Measurements from ENCODE around the gene RPS4Y2. TPM values are rescaled to one million over a fixed set of nuclear protein-coding genes. Genes with fewer than 3 reads are reported as not detected.

Gene RPS4Y2
- 1.3 TPM in 1 of 2 replicates, not detected in the other for total RNA-seq (2014; rRNA removed; shearing (Covaris generic))

DNA sequence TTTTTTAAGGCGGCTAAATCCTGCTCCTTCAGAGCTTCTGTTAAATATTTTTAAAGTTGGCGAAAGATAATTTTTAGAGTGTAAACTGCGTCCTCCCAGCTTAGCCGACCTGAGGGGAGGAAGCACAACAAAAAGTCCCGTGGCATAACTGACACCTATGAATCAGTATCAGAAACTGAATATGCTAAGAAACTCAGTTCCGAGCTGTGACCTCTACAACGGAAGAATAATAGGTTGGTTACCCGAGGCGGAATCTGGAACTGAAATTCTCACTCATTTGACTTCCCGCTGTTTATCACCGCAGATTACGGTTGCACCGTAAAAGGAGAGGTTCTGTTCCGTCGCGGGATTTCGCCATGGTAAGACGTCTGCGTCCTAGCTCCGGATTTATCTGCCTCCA lies at the start of gene RPS4Y2:
TSS of gene RPS4Y2 (plus strand) at position 301 of the 400 bp plus-strand sequence. CDS start at position 357, 56 bp downstream.
- no peak for DNase-seq (ENCODE audit: low read depth)

DNA sequence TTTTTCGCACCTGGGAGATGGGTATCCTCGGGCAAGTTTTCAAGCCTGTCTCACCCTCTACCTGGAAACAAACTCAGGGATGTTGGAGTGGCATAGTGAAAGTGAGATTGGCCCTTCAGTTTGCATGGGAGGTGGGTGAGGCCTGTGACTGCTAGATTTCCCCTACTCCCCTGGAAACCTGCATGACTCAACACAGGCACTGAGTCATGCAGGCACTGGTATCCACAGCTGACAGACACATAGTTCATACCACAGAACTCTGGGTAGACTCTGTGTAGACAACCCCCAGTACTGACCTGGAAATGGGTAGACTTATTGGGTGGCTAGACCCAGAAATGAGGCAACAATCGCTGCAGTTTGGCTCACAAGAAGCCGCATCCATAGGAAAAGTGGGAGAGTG lies 41.5 kb upstream of the RPS4Y2 start:
- no peak for DNase-seq (ENCODE audit: low read depth)

DNA sequence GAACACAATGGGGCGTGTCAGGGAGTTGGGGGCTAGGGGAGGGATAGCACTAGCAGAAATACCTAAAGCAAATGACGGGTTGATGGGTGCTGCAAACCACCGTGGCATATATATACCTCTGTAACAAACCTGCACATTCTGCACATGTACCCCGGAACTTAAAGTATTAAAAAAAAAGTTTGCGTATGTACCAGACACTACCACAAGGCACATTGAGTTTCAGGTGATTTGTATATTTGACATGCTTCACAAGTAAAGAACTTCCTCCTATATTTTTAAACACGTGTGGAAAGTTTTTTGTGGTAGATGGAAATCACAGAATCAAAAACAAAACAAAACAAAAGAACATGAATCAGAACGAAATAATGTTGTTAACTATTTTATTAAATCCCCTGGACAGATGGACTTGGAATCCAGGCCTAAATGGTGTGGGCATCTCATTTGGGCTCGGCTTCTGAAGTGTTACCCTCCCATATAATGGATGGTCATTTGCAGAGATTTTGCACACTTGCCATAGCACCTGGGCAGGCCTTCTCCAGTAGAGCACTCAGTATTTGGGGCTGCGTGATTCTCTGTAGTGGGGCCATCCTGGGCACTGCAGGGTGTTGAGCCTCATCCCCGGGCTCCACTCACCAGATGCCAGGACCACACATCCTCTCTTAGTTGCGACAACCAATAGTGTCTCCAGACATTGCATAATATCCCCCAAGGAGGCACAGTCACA lies 29.6 kb upstream of the RPS4Y2 start:
- DNase-seq (ENCODE audit: low read depth) = no peak

DNA sequence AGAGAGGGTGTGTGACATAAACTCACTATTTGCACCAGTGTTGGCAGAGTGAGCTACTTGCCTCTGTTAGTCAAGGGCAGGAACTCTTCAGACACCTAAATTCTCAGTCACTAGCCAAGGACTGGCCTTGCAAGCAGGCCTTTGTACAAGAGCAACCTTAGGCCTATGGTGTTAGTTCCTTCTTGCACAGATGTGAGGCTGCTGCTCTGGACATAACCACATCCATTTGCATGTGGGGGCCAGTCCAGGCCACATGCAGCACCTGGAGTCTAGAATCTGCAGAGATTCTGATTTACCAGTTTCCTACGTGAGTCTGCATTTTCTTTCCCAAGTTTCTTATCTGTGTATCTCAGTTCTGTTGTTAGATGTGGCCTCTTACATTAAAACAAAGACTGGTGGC lies 20.7 kb upstream of the RPS4Y2 start:
- DNase-seq (ENCODE audit: low read depth) = no peak

DNA sequence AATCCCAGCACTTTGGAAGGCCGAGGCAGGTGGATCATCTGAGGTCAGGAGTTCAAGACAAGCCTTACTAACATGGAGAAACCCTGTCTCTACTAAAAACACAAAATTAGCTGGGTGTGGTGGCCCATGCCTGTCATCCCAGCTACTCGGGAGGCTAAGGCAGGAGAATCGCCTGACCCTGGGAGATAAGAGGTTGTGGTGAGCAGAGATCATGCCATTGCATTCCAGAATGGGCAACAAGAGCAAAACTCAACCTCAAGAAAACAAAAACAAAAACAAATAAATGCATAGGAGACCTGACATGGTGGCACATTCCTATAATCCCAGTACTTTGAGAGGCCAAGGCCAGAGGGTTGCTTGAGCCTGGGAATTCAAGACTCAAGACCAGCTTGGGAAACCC lies 16.1 kb upstream of the RPS4Y2 start:
- no peak for DNase-seq (ENCODE audit: low read depth)

DNA sequence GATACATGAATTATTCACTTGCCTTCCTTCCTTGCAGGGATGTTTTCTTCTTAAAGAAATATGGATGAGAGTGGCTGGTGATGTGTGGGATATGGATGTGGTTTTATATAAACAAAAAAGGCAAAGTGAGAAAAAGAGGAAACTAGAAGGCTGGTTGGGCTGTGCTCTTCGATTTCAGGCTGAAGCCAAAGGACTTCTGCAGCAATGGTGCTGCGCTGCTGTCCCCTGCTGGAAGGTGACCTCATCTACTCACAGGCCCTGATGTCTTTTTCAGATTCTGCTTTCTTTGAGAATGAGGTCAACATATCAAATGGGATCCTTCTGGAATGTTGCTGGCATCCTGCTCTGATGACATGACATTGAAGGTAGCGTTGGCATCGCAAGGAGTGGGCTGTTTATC lies 15.3 kb upstream of the RPS4Y2 start:
- no peak for DNase-seq (ENCODE audit: low read depth)

DNA sequence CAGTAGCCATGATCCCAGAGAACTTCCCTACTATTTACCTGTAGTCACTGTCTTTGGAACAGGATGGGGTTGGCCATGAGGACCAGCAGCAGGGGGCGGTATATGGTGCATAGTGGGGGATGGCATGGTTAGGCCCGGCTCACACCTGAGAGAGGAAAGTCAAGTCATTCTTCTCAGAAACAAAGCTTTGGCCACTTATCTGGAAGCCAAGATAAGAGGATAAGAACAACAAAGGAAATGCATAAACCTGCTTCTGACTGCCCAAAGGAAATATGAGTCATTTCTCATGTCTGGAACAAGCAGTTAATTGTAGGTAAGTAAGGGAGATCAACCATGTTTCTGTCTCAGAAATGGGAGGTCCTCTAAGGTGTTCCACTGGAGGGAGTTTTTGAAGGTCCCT lies 10.8 kb upstream of the RPS4Y2 start:
- DNase-seq (ENCODE audit: low read depth) = no peak

DNA sequence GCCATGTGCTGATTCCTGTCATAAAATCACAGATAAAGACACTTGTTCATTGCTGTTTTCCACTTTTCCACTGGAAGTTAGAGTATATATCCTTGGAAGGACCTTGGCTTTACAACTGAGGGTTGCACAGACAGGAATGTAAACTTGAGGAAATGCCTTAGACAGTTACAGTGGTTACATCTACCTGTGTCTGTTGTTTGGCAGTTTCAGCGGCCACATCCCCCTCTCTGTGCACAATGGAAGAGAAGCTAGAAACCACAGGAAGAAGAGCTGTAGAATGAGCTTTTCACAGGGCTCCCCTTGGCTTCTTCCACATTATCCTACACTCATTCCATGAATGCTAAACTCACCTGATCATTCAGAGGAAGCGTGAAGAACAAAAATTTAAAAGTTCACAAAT lies 9.0 kb upstream of the RPS4Y2 start:
- DNase-seq (ENCODE audit: low read depth) = no peak

DNA sequence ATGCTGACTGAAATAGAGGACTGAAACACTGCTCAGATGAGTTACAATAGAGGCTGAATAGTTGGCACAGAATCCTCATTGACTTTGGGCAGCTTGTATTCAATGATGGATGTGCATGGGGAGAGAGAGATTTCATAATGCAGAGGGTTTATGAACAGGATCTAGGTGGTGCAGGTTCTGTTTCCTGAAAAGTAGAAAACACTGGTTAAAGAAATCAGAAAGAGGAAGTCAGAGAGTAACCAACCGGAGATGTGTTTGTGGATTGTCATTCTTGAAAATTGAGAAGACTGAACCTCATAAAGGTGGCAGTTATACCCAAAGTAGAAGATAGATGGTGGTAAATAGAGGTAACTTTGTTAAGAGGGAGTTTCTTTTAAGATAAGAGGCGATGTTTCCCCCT lies 8.0 kb downstream of the RPS4Y2 start:
- DNase-seq (ENCODE audit: low read depth) = no peak

DNA sequence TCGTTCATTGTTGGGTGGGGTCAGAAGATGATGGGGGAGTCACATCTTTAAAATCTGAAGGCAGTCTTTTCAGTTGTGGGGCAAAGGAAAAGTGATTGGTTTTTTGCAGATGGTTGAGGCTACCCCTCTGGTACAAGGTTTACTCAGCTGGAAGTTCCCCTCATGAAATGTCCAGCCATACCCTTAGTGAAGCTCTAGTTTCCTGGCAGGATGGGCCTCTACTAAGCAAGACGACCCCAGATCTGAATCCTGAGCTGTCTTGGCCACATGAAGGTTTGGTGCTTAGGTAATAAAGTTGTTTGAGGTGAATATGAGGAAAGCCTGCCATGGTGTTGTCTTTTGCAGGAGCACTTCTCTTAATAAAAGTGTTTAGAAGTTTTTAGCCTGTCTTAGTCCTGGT lies 9.2 kb downstream of the RPS4Y2 start:
- no peak for DNase-seq (ENCODE audit: low read depth)

DNA sequence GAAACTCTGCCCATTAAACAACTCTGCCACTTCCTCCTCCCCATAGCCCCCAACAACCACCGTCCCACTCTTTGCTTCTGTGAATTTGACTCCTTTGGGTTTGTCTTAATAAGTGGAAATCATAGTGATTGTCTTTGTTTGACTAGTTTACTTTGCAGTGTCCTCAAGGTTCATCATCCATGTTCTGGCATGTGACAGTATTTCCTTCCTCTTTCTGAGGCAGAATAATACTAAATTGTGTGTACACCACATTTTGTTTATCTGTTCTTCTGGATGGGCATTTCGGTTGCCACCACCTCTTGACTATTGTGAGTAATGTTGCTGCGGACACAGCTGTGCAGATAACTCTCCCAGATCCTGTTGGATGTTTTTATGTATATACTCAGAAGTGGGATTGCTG lies 14.8 kb downstream of the RPS4Y2 start:
- no peak for DNase-seq (ENCODE audit: low read depth)

DNA sequence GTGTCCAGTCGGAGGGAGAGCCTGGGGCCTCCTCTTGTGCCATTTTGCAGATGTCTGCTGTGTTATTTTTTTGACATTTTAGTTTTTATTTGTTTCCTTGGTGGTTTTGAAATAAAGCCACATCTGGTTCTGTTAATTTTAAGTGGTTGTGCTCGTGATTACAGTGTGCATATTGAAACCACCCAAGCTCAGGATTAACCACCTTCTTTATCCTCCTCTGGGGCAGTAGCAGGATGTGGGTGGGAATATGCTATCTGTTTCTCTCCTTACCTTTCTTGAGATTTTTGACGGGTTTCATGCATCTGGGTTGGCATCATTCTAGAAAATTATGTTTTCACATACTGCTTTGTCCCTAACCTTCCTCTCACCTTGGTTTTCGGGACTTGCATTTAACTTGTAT lies 20.2 kb downstream of the RPS4Y2 start:
- no peak for DNase-seq (ENCODE audit: low read depth)

DNA sequence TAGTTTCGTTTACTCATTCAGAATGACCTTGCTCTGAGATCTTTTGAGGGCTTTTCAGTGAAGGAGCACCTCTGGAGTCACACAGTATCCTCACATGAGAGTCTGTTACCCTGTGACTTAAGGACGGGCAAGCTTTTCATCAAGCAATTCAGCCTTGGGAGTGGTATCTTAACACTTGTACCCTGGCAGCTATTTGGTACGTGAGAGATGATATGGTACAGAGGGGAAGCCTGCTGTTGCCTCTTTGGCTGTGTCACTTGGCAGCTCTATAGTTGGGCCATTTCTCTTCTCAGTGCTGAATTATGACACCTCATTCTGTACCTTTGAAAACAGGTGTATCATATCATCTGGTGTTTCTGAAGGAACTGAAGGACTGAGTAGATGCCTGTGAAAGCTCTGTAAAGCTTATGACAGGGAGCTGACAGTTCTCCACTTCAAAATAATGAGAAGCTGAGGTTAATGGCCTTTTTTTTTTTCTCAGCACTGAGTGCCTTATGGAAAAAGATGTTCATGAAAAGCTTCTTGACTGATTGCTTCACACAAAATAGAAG lies 24.3 kb downstream of the RPS4Y2 start:
- DNase-seq (ENCODE audit: low read depth) = no peak

DNA sequence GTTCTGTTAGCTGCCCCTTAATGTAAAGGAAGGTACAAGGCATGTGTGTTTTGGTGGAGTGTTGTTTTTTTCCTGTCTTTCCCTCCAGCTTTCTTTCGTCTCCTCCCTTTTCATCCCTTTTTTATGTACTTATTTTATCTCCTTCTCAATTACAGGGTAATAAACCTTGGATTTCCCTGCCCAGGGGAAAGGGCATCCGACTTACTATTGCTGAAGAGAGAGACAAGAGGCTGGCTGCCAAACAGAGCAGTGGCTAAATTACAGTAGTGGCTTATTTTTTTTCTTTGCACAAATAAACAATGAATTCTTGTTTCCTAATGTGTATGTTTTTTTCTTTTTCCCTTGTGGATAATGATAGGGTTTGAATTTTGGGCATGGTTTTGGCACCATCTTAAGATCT lies 24.9 kb downstream of the RPS4Y2 start:
- no peak for DNase-seq (ENCODE audit: low read depth)

DNA sequence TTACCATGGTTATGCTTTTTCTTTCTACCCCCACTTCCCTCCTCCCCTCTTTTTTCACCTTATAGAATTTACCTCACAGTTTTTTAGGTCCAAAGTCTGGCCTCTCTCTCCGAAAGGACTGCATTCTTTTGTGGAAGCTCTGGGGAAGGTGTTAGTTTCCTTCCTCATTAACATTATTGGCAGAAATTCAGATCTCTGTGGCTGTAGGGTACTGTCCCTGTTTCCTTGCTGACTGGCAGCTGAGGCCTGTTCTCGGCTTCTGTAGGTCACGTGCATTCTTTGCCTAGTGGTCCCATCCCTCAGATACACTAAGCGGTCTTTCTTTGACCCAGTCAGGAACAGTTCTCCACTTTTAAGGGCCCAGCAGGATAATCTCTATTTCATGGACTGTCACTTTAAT lies 25.5 kb downstream of the RPS4Y2 start:
- no peak for DNase-seq (ENCODE audit: low read depth)

DNA sequence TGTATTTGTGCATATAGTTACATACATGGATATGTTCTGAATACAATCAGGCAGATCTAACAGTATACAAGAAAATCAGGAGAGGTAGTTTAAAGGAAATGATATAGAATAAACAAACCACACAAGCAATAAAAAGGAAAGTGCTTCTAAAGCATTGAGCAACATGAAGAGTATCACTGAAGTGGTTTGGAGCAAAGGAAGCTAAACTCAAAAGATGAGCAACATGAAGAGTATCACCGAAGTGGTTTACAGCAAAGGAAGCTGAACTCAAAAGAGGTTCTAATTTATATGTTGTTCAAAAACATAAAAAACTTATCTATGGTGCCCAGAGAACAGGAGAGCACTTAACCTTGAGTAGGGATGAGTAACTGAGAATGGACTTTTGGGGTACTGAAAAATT lies 29.1 kb downstream of the RPS4Y2 start:
- no peak for DNase-seq (ENCODE audit: low read depth)

DNA sequence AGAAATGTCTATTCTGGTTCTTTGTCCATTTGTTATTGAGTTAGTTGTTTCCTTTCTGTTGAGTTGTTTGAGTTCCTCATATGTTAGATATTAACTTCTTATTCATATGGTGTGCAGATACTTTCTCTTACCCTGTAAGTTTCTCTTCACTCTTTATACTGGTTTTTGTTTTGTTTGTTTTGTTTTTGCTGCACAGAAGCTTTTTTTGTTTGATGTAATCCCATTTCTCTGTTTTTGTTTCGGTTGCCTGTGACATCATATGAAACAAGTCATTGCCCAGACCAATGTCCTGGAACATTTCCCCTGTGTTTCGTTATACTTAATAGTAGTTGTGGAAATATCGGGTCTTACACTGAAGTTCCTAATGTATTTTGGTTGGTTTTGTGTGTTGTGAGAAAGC lies 31.2 kb downstream of the RPS4Y2 start:
- DNase-seq (ENCODE audit: low read depth) = no peak

DNA sequence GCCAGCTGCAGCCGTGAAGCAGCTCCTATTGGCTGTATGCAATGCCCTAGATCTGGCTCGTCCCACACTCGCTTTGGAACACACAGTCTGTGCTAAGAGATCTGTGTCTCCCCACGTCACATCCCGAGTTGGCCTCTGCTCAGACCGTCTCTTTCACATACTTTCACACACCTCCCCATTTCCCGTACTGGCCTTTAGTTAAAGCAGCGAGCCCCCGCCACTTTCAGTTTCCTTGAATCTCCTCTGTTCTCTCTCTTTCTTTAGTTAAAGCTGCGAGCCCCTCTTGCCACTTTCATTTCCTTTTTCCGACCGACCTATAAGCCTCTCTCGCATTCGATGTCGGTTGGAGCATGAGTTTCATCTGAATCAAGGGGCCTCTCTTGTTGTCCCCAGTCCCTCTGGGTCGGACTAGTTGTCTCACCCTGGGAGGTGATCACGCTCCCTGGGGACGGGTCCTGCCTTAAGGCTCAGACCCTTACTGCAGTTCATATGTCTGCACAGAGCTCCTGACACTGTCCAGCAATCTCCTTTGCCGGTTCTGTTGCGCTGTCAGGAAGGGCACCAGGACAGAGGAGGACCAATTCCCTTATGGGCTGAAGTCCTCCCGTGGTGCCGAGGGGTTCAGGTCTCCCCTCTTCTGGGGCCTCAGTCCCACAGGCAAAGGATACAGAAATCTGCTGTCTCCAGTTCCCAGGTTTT lies 42.6 kb downstream of the RPS4Y2 start:
- no peak for DNase-seq (ENCODE audit: low read depth)

DNA sequence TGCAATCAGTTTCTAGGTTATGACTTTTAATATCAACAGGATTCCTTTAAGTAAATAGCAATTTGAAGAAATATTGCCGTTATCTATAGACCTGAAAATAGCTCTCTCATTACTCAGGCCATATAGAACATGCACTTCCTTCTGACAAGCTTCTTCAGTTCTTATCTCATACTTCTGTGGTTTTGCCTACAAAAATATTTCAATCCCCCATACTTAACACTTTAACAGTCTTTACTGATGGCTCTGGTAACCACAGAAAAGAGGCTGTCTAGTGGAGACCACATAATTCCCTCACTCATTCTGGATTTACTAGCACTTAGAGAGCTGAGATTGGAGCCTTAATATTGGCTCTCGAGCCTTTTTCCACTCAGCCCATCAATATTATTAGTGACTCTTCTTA lies 46.8 kb downstream of the RPS4Y2 start:
- no peak for DNase-seq (ENCODE audit: low read depth)

DNA sequence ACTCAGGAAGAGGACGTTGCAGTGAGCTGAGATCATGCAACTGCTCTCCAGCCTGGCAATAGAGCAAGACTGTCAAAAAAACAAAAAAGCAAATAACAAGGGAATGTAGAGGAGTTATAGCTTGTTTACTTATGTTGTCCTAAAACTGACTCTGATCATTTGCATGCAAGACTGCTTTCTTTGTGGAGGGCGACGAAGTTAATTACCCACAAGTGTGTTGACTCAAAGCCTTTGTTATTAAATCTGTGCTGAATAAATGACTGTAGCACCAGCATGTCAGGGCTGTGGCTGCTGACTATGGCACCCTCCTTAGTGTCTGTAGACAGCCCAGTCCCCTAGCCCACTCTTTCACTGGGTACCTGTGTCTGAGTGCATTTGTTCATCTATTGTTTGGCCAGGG lies 50.3 kb downstream of the RPS4Y2 start:
- DNase-seq (ENCODE audit: low read depth) = no peak

DNA sequence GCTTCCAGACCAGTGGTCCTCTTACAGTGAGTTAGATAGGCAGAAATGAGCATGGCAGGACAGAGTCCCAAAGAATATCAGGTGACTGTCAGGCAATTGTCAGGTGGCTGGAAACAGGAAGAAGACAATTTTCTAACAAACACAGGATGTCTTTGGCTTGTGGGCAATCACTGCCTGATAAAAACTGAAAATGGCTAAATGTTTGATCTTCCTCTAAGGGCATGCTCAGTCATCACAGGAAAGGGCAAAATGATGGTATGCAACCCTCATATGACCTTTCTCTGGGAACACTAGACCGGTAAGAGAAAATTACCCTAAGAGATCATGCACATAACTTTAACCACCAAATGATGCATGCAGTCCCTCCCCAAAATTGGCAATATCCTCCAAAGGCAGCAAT lies 57.6 kb downstream of the RPS4Y2 start:
- DNase-seq (ENCODE audit: low read depth) = no peak

DNA sequence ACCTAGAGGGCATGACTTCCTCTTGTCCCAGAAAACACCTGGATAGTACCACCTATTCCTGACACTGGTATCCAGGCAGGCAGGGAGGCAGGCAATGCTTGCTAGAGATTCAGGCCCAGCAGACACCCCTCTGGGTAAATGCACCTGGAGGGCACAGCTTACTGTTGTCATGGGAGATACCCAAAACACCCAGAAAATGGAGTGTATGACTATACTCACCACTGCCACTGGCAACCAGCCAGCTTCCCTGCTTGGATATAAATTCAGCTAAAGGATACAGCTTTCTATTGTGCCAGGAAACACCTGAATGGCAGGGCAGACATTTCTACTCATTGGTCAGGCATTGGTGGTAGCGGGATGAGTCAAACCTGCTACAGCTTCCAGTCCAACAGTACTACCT lies 58.9 kb downstream of the RPS4Y2 start:
- DNase-seq (ENCODE audit: low read depth) = no peak

DNA sequence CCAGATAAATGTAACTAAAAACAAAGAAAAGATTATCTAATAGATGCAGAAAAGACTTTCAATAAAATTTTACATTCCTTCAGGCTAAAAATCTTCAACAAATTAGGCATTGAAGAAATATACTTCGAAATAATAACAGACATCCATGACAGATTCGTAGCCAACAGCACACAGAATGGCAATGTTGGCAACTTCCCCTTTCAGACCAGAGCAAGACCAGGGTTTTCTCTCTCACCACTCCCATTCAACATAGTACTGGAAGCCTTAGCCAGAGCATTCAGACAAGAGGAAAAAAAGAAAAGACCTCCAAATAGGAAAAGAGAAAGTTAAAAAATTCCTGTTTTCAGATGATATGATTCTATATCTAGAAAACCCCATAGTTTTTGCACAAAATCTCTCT lies 61.2 kb downstream of the RPS4Y2 start:
- no peak for DNase-seq (ENCODE audit: low read depth)
